ENCODE data around the gene GREB1. TPM values are rescaled to one million over a fixed set of nuclear protein-coding genes. Genes with fewer than 3 reads are reported as not detected.

The GREB1 gene
- total and polyA plus RNA-seq, 2 experiments from 2014 or later: 12.0 to 35.0 TPM

DNA sequence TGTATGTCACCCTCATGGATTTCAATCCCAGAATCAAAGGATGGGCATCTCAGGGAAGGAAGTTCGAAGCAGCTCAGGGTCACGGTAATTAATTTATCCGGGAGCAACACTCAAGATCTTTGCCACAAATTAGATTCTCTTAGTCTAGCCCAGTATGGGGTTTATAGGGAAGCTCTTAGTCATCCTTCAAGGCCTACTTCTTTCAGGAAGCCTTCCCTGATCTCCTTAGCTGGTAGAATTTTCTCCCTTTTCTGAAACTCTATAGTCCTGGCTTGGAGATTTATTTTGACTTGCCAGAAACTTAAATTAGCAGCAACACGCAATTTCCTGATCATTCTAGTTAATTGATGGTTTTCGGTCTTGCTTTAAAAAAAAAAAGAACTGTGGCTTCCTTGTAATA is 20.5 kb upstream of the GREB1 start:
- peaks cover 51% of the 10 kb centered on the region for H3K4me1 Mint-ChIP-seq
- no peak for DNase-seq (ENCODE audit: low spot score)
- Histone ChIP-seq H3K4me1 (ENCODE audit: insufficient read depth) (peaks cover 36% of the 10 kb centered on the region), H3F3A (replicated peaks; ENCODE audit: low read depth) (no peaks in the 10 kb centered on the region), H3K36me3 (ENCODE audit: insufficient read depth) (no peaks in the 10 kb centered on the region), H4K20me1 (replicated peaks; ENCODE audit: insufficient read depth) (peaks cover 3% of the 10 kb centered on the region; the same call in 1 of the 2 replicates), H3K79me2 (replicated peaks; ENCODE audit: insufficient read depth) (peaks cover 62% of the 10 kb centered on the region), H3K4me2 (peak overlapping the region; percentile 67), H3K27ac (ENCODE audit: low read depth) (no peak overlapping the region), H3K27me3 (ENCODE audit: insufficient read depth) (no peaks in the 10 kb centered on the region), H3K4me3 (no peak overlapping the region), H2AFZ (no peak overlapping the region), H3K9me2 (ENCODE audit: insufficient read depth) (peaks cover 16% of the 10 kb centered on the region; the same call in 1 of the 2 replicates)
- no peaks in the 10 kb centered on the region for H3K9me3 Mint-ChIP-seq
- no peaks in the 10 kb centered on the region for H3K36me3 Mint-ChIP-seq (ENCODE audit: low read depth)
- no peak overlapping the region; the same call in 1 of the 2 replicates for H3K27ac Mint-ChIP-seq
- H3K4me3 Mint-ChIP-seq: no peak overlapping the region; the same call in 2 of the 3 replicates
- peaks cover 3% of the 10 kb centered on the region for H3K27me3 Mint-ChIP-seq (ENCODE audit: insufficient read depth, low read depth, poor library complexity)
- no peak for ATAC-seq
- TF ChIP-seq JUNB (IDR thresholded peaks at IDR 0.05; ENCODE audit: unreplicated experiment): no peak
- no peak for TF ChIP-seq EZH2 (IDR thresholded peaks at IDR 0.05; ENCODE audit: low read depth, unreplicated experiment)
- TF ChIP-seq EZH2phosphoT487 (IDR thresholded peaks at IDR 0.05; ENCODE audit: unreplicated experiment): no peak
- TF ChIP-seq NANOG (IDR thresholded peaks at IDR 0.05; ENCODE audit: borderline replicate concordance): no peak
- TF ChIP-seq, protein P1, sequence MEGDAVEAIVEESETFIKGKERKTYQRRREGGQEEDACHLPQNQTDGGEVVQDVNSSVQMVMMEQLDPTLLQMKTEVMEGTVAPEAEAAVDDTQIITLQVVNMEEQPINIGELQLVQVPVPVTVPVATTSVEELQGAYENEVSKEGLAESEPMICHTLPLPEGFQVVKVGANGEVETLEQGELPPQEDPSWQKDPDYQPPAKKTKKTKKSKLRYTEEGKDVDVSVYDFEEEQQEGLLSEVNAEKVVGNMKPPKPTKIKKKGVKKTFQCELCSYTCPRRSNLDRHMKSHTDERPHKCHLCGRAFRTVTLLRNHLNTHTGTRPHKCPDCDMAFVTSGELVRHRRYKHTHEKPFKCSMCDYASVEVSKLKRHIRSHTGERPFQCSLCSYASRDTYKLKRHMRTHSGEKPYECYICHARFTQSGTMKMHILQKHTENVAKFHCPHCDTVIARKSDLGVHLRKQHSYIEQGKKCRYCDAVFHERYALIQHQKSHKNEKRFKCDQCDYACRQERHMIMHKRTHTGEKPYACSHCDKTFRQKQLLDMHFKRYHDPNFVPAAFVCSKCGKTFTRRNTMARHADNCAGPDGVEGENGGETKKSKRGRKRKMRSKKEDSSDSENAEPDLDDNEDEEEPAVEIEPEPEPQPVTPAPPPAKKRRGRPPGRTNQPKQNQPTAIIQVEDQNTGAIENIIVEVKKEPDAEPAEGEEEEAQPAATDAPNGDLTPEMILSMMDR (conservative IDR thresholded peaks at IDR 0.05; ENCODE audit: low read depth in 2 of 2): no peak
- TF ChIP-seq, protein P2, sequence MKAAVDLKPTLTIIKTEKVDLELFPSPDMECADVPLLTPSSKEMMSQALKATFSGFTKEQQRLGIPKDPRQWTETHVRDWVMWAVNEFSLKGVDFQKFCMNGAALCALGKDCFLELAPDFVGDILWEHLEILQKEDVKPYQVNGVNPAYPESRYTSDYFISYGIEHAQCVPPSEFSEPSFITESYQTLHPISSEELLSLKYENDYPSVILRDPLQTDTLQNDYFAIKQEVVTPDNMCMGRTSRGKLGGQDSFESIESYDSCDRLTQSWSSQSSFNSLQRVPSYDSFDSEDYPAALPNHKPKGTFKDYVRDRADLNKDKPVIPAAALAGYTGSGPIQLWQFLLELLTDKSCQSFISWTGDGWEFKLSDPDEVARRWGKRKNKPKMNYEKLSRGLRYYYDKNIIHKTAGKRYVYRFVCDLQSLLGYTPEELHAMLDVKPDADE (IDR thresholded peaks at IDR 0.05): no peak
- no peak for TF ChIP-seq CREB1 (CRISPR knock-in tag; IDR thresholded peaks at IDR 0.05; ENCODE audit: low read depth)
- no peak for TF ChIP-seq POLR2AphosphoS5 (IDR thresholded peaks at IDR 0.05; ENCODE audit: low read depth)
- TF ChIP-seq ZNF331 (CRISPR knock-in tag; IDR thresholded peaks at IDR 0.05; ENCODE audit: low read depth): no peak
- TF ChIP-seq ZNF114 (CRISPR knock-in tag; IDR thresholded peaks at IDR 0.05): no peak
- TF ChIP-seq STAT1 (IDR thresholded peaks at IDR 0.05; ENCODE audit: unreplicated experiment): no peak
- TF ChIP-seq, protein P3, sequence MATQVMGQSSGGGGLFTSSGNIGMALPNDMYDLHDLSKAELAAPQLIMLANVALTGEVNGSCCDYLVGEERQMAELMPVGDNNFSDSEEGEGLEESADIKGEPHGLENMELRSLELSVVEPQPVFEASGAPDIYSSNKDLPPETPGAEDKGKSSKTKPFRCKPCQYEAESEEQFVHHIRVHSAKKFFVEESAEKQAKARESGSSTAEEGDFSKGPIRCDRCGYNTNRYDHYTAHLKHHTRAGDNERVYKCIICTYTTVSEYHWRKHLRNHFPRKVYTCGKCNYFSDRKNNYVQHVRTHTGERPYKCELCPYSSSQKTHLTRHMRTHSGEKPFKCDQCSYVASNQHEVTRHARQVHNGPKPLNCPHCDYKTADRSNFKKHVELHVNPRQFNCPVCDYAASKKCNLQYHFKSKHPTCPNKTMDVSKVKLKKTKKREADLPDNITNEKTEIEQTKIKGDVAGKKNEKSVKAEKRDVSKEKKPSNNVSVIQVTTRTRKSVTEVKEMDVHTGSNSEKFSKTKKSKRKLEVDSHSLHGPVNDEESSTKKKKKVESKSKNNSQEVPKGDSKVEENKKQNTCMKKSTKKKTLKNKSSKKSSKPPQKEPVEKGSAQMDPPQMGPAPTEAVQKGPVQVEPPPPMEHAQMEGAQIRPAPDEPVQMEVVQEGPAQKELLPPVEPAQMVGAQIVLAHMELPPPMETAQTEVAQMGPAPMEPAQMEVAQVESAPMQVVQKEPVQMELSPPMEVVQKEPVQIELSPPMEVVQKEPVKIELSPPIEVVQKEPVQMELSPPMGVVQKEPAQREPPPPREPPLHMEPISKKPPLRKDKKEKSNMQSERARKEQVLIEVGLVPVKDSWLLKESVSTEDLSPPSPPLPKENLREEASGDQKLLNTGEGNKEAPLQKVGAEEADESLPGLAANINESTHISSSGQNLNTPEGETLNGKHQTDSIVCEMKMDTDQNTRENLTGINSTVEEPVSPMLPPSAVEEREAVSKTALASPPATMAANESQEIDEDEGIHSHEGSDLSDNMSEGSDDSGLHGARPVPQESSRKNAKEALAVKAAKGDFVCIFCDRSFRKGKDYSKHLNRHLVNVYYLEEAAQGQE (IDR thresholded peaks at IDR 0.05; ENCODE audit: unreplicated experiment): no peak
- TF ChIP-seq, protein P4, sequence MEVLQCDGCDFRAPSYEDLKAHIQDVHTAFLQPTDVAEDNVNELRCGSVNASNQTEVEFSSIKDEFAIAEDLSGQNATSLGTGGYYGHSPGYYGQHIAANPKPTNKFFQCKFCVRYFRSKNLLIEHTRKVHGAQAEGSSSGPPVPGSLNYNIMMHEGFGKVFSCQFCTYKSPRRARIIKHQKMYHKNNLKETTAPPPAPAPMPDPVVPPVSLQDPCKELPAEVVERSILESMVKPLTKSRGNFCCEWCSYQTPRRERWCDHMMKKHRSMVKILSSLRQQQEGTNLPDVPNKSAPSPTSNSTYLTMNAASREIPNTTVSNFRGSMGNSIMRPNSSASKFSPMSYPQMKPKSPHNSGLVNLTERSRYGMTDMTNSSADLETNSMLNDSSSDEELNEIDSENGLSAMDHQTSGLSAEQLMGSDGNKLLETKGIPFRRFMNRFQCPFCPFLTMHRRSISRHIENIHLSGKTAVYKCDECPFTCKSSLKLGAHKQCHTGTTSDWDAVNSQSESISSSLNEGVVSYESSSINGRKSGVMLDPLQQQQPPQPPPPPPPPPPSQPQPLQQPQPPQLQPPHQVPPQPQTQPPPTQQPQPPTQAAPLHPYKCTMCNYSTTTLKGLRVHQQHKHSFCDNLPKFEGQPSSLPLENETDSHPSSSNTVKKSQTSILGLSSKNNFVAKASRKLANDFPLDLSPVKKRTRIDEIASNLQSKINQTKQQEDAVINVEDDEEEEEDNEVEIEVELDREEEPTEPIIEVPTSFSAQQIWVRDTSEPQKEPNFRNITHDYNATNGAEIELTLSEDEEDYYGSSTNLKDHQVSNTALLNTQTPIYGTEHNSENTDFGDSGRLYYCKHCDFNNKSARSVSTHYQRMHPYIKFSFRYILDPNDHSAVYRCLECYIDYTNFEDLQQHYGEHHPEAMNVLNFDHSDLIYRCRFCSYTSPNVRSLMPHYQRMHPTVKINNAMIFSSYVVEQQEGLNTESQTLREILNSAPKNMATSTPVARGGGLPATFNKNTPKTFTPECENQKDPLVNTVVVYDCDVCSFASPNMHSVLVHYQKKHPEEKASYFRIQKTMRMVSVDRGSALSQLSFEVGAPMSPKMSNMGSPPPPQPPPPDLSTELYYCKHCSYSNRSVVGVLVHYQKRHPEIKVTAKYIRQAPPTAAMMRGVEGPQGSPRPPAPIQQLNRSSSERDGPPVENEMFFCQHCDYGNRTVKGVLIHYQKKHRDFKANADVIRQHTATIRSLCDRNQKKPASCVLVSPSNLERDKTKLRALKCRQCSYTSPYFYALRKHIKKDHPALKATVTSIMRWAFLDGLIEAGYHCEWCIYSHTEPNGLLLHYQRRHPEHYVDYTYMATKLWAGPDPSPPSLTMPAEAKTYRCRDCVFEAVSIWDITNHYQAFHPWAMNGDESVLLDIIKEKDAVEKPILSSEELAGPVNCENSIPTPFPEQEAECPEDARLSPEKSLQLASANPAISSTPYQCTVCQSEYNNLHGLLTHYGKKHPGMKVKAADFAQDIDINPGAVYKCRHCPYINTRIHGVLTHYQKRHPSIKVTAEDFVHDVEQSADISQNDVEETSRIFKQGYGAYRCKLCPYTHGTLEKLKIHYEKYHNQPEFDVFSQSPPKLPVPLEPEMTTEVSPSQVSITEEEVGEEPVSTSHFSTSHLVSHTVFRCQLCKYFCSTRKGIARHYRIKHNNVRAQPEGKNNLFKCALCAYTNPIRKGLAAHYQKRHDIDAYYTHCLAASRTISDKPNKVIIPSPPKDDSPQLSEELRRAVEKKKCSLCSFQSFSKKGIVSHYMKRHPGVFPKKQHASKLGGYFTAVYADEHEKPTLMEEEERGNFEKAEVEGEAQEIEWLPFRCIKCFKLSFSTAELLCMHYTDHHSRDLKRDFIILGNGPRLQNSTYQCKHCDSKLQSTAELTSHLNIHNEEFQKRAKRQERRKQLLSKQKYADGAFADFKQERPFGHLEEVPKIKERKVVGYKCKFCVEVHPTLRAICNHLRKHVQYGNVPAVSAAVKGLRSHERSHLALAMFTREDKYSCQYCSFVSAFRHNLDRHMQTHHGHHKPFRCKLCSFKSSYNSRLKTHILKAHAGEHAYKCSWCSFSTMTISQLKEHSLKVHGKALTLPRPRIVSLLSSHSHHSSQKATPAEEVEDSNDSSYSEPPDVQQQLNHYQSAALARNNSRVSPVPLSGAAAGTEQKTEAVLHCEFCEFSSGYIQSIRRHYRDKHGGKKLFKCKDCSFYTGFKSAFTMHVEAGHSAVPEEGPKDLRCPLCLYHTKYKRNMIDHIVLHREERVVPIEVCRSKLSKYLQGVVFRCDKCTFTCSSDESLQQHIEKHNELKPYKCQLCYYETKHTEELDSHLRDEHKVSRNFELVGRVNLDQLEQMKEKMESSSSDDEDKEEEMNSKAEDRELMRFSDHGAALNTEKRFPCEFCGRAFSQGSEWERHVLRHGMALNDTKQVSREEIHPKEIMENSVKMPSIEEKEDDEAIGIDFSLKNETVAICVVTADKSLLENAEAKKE (CRISPR knock-in tag; IDR thresholded peaks at IDR 0.05): no peak
